ENCODE results near the gene ADAM19.

ADAM19 gene

GRCh38 chr5:157582731-157583620 is 7.4 kb upstream of the ADAM19 start:
- Histone ChIP-seq H3K9me3 (ENCODE audit: severe bottlenecking) (no peaks in the 10 kb centered on the region), H3K27ac (no peak overlapping the region), H3K4me3 (ENCODE audit: low read depth, low read length) (no peak overlapping the region), H3K27me3 (ENCODE audit: insufficient read depth, low read depth, severe bottlenecking) (no peaks in the 10 kb centered on the region), H3K36me3 (no peaks in the 10 kb centered on the region)
- no peak for DNase-seq
- 0 out of 2 replicates have a peak, but pooled peaks have one; percentile 2 for TF ChIP-seq CTCF (IDR thresholded peaks at IDR 0.05; ENCODE audit: low read depth, low read length)

GRCh38 chr5:157581901-157582300 is 6.3 kb upstream of the ADAM19 start:
- H3K27me3 ChIP-seq (ENCODE audit: insufficient read depth, low read depth, severe bottlenecking): no peaks in the 10 kb centered on the region
- DNase-seq: no peak
- H3K36me3 ChIP-seq: no peaks in the 10 kb centered on the region

GRCh38 chr5:157578079-157578780 is 2.7 kb upstream of the ADAM19 start:
- DNase-seq: no peak
- Histone ChIP-seq H3K27me3 (ENCODE audit: insufficient read depth, low read depth, severe bottlenecking) (no peaks in the 10 kb centered on the region), H3K4me3 (ENCODE audit: low read depth, low read length) (no peak overlapping the region), H3K27ac (no peak overlapping the region), H3K9me3 (ENCODE audit: severe bottlenecking) (no peaks in the 10 kb centered on the region), H3K36me3 (0 out of 2 replicates have a peak, but pooled peaks cover 6% of the 10 kb centered on the region)
- TF ChIP-seq CTCF (IDR thresholded peaks at IDR 0.05; ENCODE audit: low read depth, low read length): no peak

More at GRCh38 chr5:157581901-157582300, 6.3 kb upstream of the ADAM19 start:
- no peak overlapping the region for H3K27ac ChIP-seq
- no peak overlapping the region for H3K4me3 ChIP-seq (ENCODE audit: low read depth, low read length)
- H3K9me3 ChIP-seq (ENCODE audit: severe bottlenecking): no peaks in the 10 kb centered on the region
- no peak for TF ChIP-seq CTCF (IDR thresholded peaks at IDR 0.05; ENCODE audit: low read depth, low read length)

DNA sequence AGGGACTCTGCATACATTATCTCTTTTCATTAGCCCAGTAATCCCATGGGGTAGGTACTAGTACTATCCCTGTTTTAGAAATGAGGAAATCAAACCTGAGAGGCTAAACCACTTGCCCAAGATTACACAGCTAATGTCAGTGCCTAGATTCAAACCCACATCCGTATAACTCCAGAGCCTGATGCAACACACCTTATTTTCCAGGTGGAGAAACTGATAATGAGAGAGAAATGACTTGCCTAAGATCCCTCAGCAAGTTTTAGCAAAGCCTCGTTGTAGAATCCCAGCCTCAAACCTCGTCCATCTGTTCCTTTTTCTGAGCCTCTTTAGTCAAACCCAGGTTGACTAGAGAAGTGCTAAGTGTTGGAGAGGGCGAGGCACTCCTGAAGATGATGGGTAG is 1.1 kb upstream of the ADAM19 start:
- no peak overlapping the region for H3K4me3 ChIP-seq (ENCODE audit: low read depth, low read length)
- DNase-seq: no peak

More for the DNA sequence above, 1.1 kb upstream of the ADAM19 start:
- H3K27ac ChIP-seq: no peak overlapping the region
- H3K9me3 ChIP-seq (ENCODE audit: severe bottlenecking): no peaks in the 10 kb centered on the region
- no peak for TF ChIP-seq CTCF (IDR thresholded peaks at IDR 0.05; ENCODE audit: low read depth, low read length)
- no peaks in the 10 kb centered on the region for H3K27me3 ChIP-seq (ENCODE audit: insufficient read depth, low read depth, severe bottlenecking)
- 0 out of 2 replicates have a peak, but pooled peaks cover 6% of the 10 kb centered on the region for H3K36me3 ChIP-seq

Data from WERI-Rb-1 (cell line).